ENCODE measurements around the gene SFSWAP. TPM values are rescaled to one million over a fixed set of nuclear protein-coding genes. Genes with fewer than 3 reads are reported as not detected.

The SFSWAP gene
- total RNA-seq, 1 donor from 2014 or later: 81.2 TPM

DNA sequence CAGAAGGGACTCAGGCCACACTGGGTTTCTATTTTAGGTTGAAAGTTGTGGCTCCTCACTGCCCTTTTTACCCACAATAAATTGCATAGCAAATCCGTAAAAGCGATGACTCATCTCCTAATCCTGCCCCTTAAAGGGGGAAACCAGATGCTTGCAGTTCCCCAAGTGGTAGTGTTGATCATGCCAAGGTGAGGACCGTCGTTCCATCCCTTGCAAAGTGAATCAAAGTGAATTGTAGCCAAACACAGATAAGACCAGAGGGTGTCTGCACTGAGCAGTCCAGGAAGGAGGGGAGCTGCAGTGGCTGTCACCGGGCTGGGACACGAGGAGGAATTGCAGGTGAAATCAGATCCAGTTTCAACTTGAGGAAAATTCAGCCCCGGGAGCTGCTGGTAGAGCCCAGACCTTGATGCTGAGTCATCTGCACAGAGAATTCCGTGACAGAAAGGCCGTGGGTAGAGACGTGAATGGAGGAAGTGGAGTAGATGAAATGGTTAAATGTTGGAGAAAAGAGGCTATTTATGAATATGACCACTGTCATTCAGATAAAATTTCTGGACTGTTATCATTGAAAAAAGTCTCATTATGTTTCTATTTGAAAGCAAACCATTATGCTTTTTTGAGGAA lies 73.1 kb downstream of the SFSWAP start:
- DNase-seq: no peak
- TF ChIP-seq CTCF (IDR thresholded peaks at IDR 0.05; ENCODE audit: partially characterized antibody, unreplicated experiment): no peak
- no peak overlapping the region for H3K27ac Mint-ChIP-seq (ENCODE audit: unreplicated experiment)
- peaks cover 2% of the 10 kb centered on the region for H3K27me3 Mint-ChIP-seq (ENCODE audit: unreplicated experiment)
- H3K36me3 Mint-ChIP-seq (ENCODE audit: unreplicated experiment): no peaks in the 10 kb centered on the region
- peaks cover 4% of the 10 kb centered on the region for H3K4me1 Mint-ChIP-seq (ENCODE audit: low read depth, unreplicated experiment)
- no peaks in the 10 kb centered on the region for H3K9me3 Mint-ChIP-seq (ENCODE audit: unreplicated experiment)
- H3K4me3 Mint-ChIP-seq (ENCODE audit: unreplicated experiment): no peak overlapping the region

DNA sequence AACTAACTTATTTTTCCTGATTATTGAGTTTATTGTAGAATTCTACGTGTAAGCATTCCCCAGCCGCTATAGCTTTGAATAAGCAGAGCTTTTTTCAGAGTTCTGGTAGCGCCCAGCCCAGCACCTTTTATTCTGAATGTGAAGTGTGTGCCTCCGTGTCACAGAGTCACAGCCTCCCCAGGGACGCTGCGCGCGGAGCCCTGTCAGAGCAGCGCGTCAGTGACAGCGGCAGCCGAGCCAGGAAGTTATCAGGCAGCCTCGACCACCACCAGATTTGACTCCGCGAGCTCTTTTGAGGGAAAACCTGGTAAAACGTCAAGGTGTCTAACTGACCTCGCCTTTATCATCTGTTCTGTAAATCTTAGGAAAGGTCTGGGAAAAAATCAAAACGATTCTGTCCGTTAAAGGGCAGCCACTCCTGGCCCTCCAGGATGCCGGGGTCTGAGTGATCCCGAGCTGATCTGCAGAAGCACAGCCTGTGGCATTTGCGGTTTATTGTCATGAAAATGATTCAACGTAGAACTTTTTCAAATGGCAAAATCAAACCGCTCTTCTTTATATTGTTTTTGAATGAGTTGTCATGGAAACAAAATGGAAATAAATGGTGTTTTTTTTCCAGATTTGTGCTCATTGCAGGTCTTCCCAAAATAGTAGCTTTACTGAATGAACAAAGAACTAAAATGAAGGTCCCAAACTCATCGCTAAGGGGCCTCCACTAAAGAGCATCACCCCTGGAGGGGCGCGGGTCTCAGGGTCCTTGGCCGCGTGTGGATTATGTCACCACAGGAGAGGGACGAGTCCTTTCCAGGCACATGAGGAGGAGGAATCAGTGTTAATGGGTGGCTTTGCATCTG lies 74.2 kb downstream of the SFSWAP start:
- H3K9me3 Mint-ChIP-seq (ENCODE audit: unreplicated experiment): no peaks in the 10 kb centered on the region
- DNase-seq: peak; percentile 45

DNA sequence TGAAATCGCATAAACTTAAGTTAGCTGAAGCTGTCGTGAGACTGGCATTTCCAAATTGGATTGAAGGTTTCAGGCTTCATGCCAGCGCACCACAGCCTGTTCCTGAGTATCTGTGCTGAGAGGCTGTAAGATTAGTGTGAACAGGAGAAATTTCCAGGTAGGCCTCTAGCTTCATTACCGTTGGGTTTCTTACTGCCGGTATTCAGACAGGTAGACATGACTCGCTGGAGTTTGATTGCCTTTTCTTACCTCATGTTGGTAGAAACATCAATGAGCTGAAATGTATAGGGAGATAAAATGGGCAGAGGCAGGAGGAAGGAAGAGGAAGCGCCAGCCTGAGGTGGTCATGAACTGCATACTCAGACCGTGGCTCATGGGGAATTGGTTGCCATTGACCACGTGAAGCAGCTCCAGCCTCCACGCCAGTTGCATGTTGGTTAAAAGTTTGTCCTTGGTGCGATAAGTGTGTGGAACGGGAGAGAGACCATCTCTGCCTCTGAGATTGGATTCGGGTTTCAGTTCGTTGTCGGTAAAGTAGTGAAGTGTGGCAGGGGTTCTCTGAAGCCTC lies 75.0 kb downstream of the SFSWAP start:
- Mint-ChIP-seq H3K4me1 (ENCODE audit: low read depth, unreplicated experiment) (peaks cover 4% of the 10 kb centered on the region), H3K27ac (ENCODE audit: unreplicated experiment) (no peak overlapping the region)

More for the DNA sequence above, 74.2 kb downstream of the SFSWAP start:
- no peak for TF ChIP-seq CTCF (IDR thresholded peaks at IDR 0.05; ENCODE audit: partially characterized antibody, unreplicated experiment)
- no peak overlapping the region for H3K4me3 Mint-ChIP-seq (ENCODE audit: unreplicated experiment)
- H3K27ac Mint-ChIP-seq (ENCODE audit: unreplicated experiment): no peak overlapping the region
- H3K4me1 Mint-ChIP-seq (ENCODE audit: low read depth, unreplicated experiment): peaks cover 4% of the 10 kb centered on the region
- no peaks in the 10 kb centered on the region for H3K27me3 Mint-ChIP-seq (ENCODE audit: unreplicated experiment)
- no peaks in the 10 kb centered on the region for H3K36me3 Mint-ChIP-seq (ENCODE audit: unreplicated experiment)

GRCh38 chr12:131786331-131786730 lies 75.4 kb downstream of the SFSWAP start:
- DNase-seq: no peak
- no peak overlapping the region for H3K4me3 Mint-ChIP-seq (ENCODE audit: unreplicated experiment)
- no peak for TF ChIP-seq CTCF (IDR thresholded peaks at IDR 0.05; ENCODE audit: partially characterized antibody, unreplicated experiment)
- no peaks in the 10 kb centered on the region for H3K9me3 Mint-ChIP-seq (ENCODE audit: unreplicated experiment)
- no peaks in the 10 kb centered on the region for H3K36me3 Mint-ChIP-seq (ENCODE audit: unreplicated experiment)
- peaks cover 4% of the 10 kb centered on the region for H3K4me1 Mint-ChIP-seq (ENCODE audit: low read depth, unreplicated experiment)
- H3K27ac Mint-ChIP-seq (ENCODE audit: unreplicated experiment): no peak overlapping the region
- no peaks in the 10 kb centered on the region for H3K27me3 Mint-ChIP-seq (ENCODE audit: unreplicated experiment)

More for the DNA sequence above, 75.0 kb downstream of the SFSWAP start:
- DNase-seq: no peak
- Mint-ChIP-seq H3K9me3 (ENCODE audit: unreplicated experiment) (no peaks in the 10 kb centered on the region), H3K36me3 (ENCODE audit: unreplicated experiment) (no peaks in the 10 kb centered on the region), H3K4me3 (ENCODE audit: unreplicated experiment) (no peak overlapping the region), H3K27me3 (ENCODE audit: unreplicated experiment) (no peaks in the 10 kb centered on the region)
- no peak for TF ChIP-seq CTCF (IDR thresholded peaks at IDR 0.05; ENCODE audit: partially characterized antibody, unreplicated experiment)

All from glutamatergic neuron (in vitro differentiated cells).